Activated CD8-positive, alpha-beta memory T cell treated with anti-CD3 and anti-CD28 coated beads for 48 hours (primary cell): ENCODE measurements around the gene PTPN1.

Source experiments
- DNase-seq, 3 experiments: peaks; one replicate each; pipeline ENCODE4 v3.0.0-alpha.2; 2020; ENCODE audit warnings: low read depth in 2 of 3, low spot score in 2 of 3

Gene PTPN1

DNA sequence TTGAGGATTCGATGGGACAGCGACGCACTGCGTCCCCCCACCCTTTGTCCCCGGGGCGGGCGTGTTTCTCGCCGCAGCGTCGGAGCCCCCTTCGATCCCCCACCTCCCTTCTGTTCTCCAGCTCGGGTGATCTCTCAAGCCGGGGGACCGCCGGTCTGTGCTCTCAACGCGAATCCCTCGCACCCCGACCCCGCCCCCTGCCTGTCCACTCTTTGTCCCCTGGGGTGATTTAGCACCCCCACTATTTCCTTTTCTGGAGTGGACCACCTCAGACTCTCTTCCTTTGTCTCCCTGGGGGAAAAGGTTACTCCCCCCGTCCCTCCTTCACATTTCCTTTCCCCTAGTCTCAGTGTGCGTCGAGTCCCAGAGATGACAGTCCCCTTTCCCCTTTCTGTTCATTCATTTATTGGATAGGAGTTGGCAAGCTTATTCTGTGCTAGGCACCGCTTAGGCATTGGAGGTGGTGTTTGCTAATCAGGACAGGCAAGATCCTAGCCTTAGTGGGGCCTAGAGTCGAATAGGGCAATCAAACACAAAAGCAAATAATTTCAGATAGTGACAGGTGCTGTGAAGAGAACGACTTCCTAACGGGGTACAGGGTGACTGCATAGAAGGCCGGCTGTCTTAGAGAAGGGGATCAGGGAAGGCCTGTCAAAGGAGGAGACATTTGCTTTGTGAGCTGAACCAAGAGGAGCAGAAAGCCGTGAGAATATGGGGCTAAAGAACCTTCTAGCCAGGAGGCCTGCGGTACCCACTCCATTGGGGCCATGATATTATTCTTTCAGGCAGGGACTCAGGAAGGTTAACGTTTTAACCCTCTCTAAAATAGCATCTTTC is 741 bp downstream of the PTPN1 start:
- no peak for DNase-seq

DNA sequence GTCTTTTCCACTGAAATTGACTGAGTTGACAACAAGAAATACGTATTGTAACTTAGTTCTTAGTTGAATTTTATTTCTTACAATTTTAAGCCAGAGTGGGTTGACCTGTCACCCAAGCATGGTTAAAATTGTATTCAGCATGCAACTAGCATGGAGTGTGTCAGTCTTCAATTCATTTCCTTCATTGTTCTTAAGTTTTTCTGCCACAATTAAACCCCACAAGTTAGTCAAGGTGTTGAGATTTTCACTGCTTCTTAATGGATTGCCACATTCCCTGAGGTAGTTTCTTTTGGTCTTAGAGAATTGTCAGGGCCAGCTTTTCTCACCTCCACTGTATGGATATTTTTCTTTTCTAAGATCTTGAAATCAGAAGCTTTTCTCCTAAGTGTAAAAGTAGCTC is 2.1 kb downstream of the PTPN1 start:
- no peak for DNase-seq

DNA sequence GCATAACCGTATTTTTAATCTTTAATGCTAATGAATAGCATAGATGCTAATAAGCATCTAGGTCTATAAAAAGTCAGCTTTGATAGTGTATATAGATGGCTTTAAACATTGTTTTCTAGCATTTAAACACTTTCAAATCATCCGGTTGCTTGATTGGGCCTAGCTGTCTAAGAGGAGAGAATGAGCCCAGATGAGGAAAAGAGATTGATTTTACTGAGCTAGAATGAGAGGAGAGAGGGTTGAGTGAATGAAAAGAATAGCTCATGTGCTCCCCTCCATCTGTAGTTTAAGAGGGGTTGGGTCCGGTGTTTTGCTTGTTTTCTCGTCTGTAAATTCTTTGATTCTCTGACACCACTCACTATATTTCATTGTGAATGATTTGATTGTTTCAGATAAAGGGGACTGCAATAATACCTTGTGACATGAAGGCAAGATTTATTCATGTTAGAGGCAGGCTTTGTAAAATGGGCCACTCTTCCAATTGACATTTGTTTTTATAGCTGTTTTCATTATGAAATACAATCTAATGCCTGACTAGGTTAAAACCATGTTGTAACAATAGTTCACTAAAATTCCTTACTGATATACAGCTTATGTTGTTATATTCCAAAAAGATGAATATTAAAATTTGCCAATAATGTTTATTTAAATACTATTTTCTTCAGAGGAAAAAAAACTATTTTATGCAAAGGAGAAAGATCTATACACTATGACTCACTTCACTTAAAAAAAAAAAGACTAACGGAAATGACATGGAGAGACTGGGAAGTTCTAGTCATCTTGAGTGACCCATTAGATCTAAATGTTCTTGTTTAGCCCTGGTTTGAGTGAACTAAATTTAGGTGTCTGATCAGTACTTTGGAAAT is 3.2 kb downstream of the PTPN1 start:
- DNase-seq: no peak

DNA sequence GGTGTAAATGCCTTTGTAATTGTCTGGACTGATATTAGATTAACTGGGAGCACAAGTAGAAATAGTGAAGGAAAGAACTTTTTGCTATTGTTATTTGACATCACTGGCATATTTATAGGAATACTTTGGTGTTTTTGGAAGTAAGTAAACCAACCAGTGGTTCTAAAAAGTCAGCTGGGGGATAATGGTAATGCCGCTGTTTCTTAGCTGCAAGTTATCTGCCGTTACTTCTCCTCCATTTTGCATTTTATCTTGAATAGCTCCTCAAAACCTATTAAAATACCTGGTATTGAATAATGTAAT is 3.8 kb downstream of the PTPN1 start:
- DNase-seq: no peak

DNA sequence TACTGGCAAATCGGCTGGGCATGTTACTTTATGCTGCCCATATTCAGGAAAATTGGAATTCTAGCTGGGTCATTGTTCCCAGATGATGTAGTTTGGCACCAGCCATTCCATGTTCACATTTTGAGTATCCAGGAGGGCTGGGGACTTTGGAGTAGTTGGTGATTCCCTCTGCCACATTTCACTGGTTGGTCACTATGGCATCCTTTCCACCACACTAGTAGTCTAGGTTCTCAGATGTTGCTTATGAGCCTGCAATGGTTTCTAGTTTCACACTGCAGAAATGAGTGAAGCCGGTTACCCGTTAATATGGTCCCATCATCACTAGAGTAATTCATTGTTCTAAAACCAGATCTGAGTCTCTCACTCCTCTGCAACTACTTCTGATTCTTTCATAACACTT is 4.6 kb downstream of the PTPN1 start:
- DNase-seq: no peak

DNA sequence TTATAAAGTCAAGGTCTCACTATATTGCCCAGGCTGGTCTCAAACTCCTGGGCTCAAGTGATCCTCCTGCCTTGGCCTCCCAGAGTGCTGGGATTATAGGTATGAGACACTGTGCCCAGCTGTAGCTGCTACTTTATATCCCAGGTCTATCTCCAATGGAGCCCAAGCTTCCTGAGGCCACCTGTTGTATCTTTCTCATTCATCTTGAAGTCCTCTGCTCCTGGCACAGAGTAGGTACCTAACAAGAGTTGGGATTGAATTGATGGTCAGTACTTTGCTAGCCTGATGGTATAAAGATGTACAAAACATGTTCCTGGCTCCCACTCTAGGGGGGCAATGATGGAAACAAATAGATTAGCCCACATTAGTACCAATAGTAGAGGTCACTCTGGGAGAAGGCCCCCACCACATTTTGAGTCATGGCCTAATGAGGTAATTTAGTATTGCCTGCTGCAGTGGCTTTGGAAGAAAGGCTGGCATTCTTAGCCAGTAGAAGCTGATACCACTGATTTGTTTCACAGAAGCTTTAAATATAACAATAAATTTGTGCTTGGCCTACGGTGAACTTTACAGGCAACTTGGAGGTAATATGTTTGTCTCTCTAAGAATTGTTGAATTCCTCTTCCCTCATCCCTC is 5.4 kb downstream of the PTPN1 start:
- no peak for DNase-seq

DNA sequence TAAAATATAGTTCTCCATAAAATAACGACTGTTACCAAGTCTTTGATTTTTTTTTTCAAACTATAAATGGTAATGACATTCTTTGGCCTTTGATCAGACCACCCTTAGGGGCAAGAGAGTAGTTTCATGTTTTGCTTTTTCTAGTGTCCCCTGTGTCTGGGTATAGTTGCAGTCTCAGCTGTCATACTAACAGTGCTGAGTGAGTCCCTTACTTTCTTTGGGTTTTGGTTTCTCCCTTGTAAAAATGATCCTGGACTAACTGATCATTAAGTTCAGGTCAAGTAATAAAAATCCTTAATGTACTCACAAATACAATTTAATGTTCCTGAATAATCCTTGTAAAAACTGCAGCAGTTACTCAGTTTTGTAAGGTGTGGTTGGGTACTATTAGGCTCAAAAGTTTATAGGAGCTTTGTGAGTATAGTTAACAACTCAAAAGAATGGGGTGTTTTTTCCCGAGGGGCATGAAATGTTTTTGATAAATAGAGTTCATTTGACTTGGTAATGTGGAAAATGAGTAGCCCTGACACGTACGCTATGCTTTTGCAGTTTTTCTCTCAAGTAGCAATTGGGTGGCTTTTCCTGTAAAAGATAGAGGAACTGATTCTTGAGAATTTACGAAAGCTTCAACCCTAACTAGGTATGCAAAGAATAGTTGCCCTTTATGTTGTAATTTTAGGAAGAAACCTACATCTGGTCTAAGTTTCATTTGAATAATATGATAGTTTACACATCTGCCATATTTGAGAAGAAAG is 6.2 kb downstream of the PTPN1 start:
- DNase-seq: no peak

DNA sequence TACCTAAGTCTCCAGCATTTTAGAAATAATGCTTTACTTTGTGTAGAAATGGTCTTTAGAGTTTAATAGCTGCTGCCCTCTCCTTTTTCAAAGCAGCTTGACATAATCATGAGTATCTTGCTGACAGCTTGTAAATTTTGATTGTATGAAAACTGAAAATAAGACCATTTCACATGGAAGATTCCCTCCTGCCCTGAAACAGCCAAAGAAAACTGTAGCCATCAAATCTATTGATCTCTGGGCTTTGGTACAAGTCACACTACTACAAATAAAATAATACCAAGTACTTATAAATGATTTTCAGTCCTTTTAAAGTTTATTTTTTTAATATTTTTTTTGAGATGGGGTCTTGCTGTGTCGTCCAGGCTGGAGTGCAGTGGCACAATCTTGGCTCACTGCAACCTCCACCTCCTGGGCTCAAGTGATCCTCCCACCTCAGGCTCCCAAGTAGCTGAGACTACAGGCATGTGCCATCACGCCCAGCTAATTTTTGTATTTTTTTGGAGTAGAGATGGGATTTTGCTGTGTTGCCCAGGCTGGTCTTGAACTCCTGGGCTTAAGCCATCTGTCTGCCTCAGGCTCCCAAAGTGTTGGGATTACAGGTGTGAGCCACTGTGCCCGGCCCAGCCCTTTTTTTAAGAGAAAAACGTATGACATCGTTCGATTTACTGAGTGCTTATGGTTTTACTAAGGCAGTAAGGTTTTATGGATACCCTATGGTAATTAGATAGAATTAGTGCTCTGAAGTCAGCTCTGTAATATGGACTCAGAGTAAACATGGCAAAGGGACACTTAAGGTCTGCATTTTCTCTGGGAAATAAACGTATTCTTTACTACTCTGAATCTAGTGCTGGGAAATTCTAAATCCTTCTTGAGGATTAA is 7.0 kb downstream of the PTPN1 start:
- no peak for DNase-seq

DNA sequence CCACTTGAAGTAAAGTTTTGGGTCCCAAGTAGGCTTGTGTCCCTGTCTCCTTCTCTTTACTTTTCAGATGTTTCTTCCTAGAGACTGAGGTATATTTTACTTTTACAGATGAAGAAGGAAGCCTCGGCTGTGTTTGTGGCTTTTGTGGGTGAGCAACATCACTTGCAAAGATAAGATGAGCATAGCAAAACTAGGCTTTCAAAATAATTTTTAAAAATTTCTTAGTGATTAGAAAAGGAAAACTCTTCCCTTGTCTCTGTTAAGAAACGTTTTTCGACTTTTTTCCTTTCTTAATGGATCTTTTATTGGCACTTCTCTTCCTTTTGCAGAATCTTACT is 7.6 kb downstream of the PTPN1 start:
- DNase-seq: no peak

DNA sequence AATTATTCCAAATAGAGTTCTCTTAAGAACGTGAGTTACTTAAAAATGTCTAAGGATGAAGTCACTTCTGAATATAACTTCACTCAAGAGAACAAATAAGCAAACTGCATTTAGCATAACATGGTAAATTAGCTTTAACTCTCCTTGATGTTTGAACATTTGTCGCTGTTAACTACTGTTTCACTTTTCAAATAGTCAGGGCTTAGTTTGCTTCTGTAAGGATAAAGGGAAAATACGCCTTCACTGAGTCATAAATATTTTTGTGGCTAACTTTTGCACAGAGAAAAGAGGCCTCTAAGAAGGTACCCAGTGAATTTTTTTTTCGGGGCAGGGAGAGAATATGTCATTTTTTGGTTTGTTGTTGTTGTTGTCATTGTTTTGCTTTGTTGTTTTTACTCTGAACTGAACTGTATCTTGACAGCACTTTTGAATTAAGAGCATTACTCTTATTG is 8.1 kb downstream of the PTPN1 start:
- DNase-seq: no peak

DNA sequence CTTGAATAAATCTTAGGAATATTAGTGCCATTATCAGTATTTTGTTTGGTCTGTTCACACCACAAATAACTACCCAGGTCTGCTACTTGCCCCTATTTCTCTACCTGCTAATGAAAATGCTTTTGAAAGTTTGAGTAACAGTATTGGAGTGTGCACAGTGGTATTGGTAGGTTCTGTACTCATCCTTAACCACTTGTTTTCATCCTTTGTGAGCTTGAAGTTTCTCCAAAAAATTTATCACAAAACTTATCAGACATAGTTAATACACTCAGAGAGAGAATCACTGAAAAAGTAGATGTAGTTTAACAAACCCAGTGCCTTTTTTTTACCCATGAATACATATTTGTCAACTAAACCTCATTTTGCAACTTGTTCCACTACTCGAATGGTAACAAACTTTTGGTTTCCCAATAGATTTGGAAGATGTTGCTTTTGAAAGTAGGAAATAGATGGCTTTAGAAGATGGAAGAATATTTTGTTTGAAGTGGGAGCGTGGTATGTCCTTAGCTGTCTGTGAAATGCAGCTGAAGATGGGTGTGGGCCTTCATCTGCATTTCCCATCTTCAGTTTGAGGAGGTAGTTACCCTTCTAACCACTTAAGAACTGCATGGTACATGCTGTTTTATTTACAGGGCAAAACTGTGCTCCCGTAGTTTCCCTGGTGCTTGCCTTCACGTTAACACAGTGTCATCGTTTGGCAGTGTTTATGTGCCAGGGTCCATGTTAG is 9.0 kb downstream of the PTPN1 start:
- no peak for DNase-seq

DNA sequence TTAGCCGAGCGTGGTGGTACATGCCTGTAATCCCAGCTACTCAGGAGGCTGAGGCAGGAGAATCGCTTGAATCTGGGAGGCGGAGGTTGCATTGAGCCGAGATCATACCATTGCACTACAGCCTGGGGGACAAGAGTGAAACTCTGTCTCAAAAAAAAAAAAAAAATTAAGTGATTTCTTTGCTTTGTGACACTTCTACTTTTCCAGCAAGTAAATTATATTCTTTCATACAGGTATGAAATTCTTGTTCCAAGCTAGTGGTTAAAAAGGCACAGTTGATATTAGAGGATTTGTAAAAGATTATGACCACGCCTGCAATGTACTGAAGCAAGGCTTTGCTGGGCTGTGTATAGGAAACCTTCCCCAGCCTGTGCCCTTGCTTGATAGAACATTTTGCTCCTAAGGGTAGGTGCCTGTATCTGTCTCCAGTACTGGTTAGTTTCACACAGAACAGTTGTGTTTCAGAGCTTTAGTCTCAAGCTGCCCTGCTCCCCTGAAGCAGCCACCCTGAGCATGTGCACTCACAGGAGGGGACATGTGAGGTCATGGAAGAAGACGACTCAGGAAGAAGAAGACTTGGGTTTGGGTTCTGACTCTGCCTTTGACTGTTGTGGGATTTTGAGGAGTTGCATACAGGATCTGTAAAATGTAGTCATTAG is 10.2 kb downstream of the PTPN1 start:
- no peak for DNase-seq

DNA sequence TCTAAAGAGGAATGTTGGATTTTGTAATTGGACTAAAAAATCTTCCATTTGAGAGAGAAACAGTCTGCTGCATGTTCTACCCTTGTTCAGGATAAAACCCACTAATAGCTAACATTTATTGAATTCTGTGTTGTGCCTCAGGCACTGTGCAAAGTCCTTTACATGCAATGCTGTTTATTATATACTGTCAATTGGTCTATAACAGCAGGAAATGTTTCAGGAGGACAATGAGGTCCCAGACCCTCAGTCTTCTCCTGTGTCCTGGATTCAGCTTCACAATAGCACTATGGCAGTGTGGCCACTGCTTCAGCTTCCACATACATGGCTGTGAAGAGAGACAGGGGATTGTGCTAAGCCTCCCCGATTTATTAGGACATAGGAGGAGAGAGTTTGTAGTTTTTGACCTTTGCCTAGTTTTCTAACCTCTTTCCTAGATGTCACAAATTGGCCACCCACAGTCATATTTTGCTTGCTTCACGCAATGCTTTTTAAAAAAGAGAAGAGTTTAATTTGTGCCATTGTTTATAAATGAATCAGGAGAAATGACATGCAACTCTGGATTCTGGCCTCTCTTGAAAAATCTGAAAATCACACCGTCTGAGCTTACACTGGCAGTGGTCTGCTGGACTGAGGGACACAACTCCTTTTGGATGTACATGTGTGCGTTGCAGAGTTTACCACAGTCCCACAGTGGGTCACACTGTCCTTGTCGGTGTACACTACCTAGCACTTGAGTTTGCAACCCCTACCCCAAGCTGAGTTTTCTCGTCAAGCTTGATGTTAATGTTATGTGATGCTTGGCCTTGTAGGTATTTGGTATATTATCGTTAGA is 11.3 kb downstream of the PTPN1 start:
- DNase-seq: no peak

DNA sequence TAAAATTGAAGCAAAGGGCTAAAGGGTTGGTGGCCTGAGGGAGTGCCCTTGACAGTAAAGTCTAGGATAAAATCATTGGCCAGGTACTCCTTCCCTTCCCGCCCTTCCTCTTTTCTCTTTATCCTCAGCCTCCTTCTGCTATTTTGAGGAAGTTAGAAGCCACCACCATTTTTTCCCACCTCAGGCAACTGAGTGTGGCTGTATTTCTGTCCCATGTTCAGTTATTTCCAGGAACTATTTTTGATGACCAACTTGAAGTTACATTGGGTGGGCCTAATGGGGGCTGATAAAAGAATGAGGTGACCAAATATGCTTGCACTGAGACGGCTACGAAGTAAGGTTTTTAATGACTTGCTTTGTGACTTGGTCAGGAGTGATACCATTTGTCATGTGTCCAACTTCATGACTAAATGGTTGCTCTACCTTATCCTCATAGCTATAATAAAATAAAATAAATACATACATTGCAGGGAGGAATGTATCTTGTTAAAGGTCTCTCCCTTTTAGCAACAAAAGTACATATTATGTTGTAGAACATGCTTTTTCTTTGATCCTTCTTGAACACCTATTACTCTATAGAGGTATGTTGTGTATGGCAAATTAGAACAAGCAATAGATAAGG is 12.0 kb downstream of the PTPN1 start:
- no peak for DNase-seq

DNA sequence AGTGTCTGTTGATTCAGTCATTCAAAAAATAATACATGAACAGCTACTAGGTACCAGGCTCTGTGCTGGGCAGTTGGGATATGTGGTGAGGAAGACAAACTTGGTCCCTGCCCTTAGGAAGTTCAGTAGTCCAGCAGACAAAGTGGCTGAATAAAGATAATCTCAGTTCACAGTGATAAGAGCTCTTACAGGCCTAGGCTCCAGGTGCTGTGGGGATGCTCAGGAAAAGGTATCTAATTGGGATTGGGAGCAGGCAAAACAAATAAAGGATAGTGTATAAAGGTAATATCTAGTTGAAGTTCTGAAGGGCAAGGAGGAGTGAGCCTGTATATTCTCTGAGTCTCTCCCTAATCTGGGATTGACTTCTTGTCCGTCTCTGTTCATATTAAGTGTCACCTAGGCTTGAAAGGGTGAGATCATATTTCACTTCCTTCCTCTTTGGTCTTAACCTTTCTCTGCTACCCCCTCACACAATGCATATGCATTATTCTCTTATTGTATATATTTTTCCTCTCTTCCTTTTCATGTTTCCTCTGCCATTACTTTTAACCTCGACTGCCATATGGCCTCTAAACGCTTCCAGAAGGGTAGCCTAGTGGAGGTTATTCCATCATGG is 13.5 kb downstream of the PTPN1 start:
- no peak for DNase-seq

DNA sequence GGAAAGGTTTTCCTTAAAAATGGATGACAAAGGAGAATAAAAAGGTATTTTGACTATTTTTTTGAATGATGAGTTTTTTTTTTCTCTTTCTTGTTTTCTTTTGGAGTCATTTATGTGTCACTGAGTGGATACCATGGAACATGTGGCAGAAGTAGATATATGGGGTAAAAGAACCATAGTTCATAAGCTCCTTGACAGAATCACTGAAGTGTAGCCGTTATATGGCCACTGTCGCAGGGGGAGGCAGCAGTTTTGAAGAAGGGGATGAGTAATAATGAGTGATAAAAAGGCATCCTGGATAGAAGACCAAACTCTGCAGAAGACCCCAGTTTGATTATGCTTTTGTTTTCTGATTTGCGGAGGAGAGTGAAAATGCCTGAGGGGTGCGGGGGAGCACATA is 15.5 kb downstream of the PTPN1 start:
- DNase-seq: no peak

DNA sequence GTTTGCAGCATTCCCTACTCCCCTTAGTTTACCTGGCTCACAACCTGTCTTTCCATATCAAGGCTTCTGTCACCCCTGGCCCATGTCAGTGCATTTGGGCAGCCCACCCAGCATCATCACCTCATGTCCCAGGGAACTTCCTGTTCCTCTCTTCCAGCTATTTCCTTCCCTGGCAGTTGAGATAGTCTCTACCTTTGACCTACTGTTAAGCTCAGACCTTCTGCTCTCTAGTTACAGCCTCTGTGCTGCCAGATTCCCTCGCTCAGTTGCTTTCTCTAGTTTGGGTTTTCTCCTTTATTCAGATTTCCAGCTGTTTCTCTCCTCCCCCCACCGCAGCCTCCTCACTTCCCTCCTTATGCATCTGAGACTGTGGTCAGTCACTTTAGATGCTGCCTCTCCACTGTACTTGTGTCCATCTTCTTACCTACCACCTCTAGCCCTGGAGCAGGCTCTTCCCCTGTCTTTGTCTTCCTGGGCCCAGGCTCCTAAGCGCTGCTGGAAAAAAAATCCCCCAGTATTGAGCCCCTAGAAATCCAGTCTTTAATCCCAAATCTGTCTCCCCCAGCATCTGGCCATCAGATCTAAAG is 16.3 kb downstream of the PTPN1 start:
- DNase-seq: no peak
